ENCODE measurements around the gene PDE6B. TPM values are rescaled to one million over a fixed set of nuclear protein-coding genes. Genes with fewer than 3 reads are reported as not detected.

The PDE6B gene
- total RNA-seq, 1 experiment from 2014 or later, result not detected

DNA sequence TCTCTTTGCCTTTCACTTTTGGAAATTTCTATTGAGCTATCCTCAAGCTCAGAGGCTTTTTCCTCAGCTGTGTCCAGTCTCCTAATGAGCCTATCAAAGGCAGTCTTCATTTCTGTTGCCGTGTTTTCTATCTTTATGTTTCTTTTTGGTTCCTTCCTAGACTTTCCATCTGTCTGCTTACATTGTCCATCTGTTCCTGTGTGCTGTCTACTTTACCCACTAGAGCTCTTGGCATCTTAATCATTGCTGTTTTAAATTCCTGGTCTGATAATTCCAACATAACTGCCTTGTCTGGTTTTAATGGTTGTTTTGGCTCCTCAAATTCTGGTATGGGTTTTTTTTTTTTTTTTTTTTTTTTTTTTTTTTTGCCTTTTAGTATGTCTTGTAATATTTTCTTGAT, 9.3 kb upstream of the PDE6B start:
- H3K4me1 Mint-ChIP-seq (ENCODE audit: insufficient read depth, unreplicated experiment), result peaks cover 23% of the 10 kb centered on the region
- H3K9me3 Mint-ChIP-seq (ENCODE audit: unreplicated experiment), result no peaks in the 10 kb centered on the region
- H3K27me3 Mint-ChIP-seq (ENCODE audit: insufficient read depth, unreplicated experiment), result peaks cover 60% of the 10 kb centered on the region
- no peak overlapping the region for H3K4me3 Mint-ChIP-seq (ENCODE audit: unreplicated experiment)
- POLR2A ChIA-PET, result interaction anchor here (1.7 kb wide), 1 partner anchor 13 kb away, joined by 7 read pairs; no protein-coding TSS in a partner anchor
- BruUV-seq (replicated peaks), result no TSS peak
- CTCF ChIA-PET, result interaction anchor here (0.6 to 1.3 kb wide), 4 partner anchors 11 to 118 kb away, joined by 3 to 5 read pairs (median 4); no protein-coding TSS in a partner anchor
- TF ChIP-seq, protein P1, sequence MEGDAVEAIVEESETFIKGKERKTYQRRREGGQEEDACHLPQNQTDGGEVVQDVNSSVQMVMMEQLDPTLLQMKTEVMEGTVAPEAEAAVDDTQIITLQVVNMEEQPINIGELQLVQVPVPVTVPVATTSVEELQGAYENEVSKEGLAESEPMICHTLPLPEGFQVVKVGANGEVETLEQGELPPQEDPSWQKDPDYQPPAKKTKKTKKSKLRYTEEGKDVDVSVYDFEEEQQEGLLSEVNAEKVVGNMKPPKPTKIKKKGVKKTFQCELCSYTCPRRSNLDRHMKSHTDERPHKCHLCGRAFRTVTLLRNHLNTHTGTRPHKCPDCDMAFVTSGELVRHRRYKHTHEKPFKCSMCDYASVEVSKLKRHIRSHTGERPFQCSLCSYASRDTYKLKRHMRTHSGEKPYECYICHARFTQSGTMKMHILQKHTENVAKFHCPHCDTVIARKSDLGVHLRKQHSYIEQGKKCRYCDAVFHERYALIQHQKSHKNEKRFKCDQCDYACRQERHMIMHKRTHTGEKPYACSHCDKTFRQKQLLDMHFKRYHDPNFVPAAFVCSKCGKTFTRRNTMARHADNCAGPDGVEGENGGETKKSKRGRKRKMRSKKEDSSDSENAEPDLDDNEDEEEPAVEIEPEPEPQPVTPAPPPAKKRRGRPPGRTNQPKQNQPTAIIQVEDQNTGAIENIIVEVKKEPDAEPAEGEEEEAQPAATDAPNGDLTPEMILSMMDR (IDR thresholded peaks at IDR 0.05; ENCODE audit: unreplicated experiment), result no peak
- intact Hi-C loops (cut with micrococcal nuclease), result no loop called here
- H3K36me3 Mint-ChIP-seq (ENCODE audit: insufficient read depth, unreplicated experiment), result no peaks in the 10 kb centered on the region
- no peak for DNase-seq (ENCODE audit: unreplicated experiment)
- H3K27ac Mint-ChIP-seq (ENCODE audit: low read depth, unreplicated experiment), result no peak overlapping the region

DNA sequence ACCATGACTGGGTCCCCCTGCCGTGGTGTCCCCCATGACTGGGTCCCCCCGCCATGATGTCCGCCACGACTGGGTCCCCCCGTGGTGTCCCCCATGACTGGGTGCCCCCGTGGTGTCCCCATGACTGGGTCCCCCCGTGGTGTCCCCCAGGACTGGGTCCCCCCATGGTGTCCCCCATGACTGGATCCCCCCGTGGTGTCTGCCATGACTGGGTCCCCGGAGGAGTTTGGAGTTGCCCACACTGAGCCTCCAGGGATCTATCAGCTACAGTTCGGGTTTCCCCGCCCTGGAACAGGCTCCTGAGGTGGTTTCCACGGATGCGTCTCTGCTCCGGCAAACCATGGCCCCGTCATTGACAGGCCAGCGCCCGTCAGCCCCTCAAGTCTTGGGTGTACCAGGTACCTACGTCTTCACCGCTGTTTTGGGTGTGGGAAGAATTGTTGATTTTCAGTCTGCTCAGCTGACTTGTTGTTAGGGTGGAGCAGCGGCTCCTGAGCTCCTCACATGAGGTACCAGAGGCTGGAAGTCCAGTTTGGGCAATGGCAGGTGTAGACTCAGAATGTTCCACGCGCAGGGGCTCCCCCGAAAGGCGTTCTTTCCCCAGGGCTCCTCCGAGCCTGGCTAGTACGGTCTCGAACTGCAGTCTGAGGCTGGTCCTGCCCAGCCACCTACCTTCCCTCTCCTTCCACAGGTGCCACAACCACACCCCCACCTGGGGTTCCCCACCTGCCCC, 8.3 kb upstream of the PDE6B start:
- intact Hi-C loops (cut with micrococcal nuclease), result no loop called here
- CTCF ChIA-PET, result no interaction called here
- POLR2A ChIA-PET, result interaction anchor here (1.0 to 1.7 kb wide), 3 partner anchors 14 to 315 kb away, joined by 3 to 7 read pairs (median 7); partner anchors contain the start of genes ATP5ME, MYL5 and TMEM175
- peaks cover 22% of the 10 kb centered on the region for H3K4me1 Mint-ChIP-seq (ENCODE audit: insufficient read depth, unreplicated experiment)
- peaks cover 69% of the 10 kb centered on the region for H3K27me3 Mint-ChIP-seq (ENCODE audit: insufficient read depth, unreplicated experiment)
- no peak overlapping the region for H3K4me3 Mint-ChIP-seq (ENCODE audit: unreplicated experiment)
- H3K27ac Mint-ChIP-seq (ENCODE audit: low read depth, unreplicated experiment), result no peak overlapping the region
- DNase-seq (ENCODE audit: unreplicated experiment), result no peak
- no TSS peak for BruUV-seq (replicated peaks)
- TF ChIP-seq, protein P1 (IDR thresholded peaks at IDR 0.05; ENCODE audit: unreplicated experiment), result no peak
- no peaks in the 10 kb centered on the region for H3K36me3 Mint-ChIP-seq (ENCODE audit: insufficient read depth, unreplicated experiment)
- no peaks in the 10 kb centered on the region for H3K9me3 Mint-ChIP-seq (ENCODE audit: unreplicated experiment)

- H3K27me3 Mint-ChIP-seq (ENCODE audit: insufficient read depth, unreplicated experiment), result peaks cover 66% of the 10 kb centered on the region
- no peaks in the 10 kb centered on the region for H3K36me3 Mint-ChIP-seq (ENCODE audit: insufficient read depth, unreplicated experiment)
- no TSS peak for BruUV-seq (replicated peaks)
- peak overlapping the region; percentile 13 for H3K4me3 Mint-ChIP-seq (ENCODE audit: unreplicated experiment)
- TF ChIP-seq, protein P1 (IDR thresholded peaks at IDR 0.05; ENCODE audit: unreplicated experiment), result no peak
- H3K4me1 Mint-ChIP-seq (ENCODE audit: insufficient read depth, unreplicated experiment), result peaks cover 22% of the 10 kb centered on the region
- POLR2A ChIA-PET, result interaction anchor here (1.0 to 1.7 kb wide), 3 partner anchors 15 to 315 kb away, joined by 3 to 7 read pairs (median 7); partner anchors contain the start of genes ATP5ME, MYL5 and TMEM175
- H3K27ac Mint-ChIP-seq (ENCODE audit: low read depth, unreplicated experiment), result no peak overlapping the region
- intact Hi-C loops (cut with micrococcal nuclease), result no loop called here
- DNase-seq (ENCODE audit: unreplicated experiment), result peak; percentile 58
- CTCF ChIA-PET, result no interaction called here
- no peaks in the 10 kb centered on the region for H3K9me3 Mint-ChIP-seq (ENCODE audit: unreplicated experiment)
Observed at GRCh38 chr4:617644-618641, 7.4 kb upstream of the PDE6B start.

GRCh38 chr4:620201-620600, 5.2 kb upstream of the PDE6B start:
- no peak for DNase-seq (ENCODE audit: unreplicated experiment)
- TF ChIP-seq, protein P1 (IDR thresholded peaks at IDR 0.05; ENCODE audit: unreplicated experiment), result no peak
- ChIA-PET POLR2A (no interaction called here), CTCF (interaction anchor here (0.8 to 1.1 kb wide), 3 partner anchors 14 to 64 kb away, joined by 3 to 4 read pairs (median 3); no protein-coding TSS in a partner anchor)
- peaks cover 22% of the 10 kb centered on the region for H3K4me1 Mint-ChIP-seq (ENCODE audit: insufficient read depth, unreplicated experiment)
- peaks cover 44% of the 10 kb centered on the region for H3K27me3 Mint-ChIP-seq (ENCODE audit: insufficient read depth, unreplicated experiment)
- no peak overlapping the region for H3K4me3 Mint-ChIP-seq (ENCODE audit: unreplicated experiment)
- H3K36me3 Mint-ChIP-seq (ENCODE audit: insufficient read depth, unreplicated experiment), result no peaks in the 10 kb centered on the region
- intact Hi-C loops (cut with micrococcal nuclease), result no loop called here
- no peak overlapping the region for H3K27ac Mint-ChIP-seq (ENCODE audit: low read depth, unreplicated experiment)
- no TSS peak for BruUV-seq (replicated peaks)
- H3K9me3 Mint-ChIP-seq (ENCODE audit: unreplicated experiment), result no peaks in the 10 kb centered on the region

Measured in MCF 10A (cell line).